Type B pancreatic cell (in vitro differentiated cells): Measurements from ENCODE around the gene DSCAML1. TPM values are rescaled to one million over a fixed set of nuclear protein-coding genes. Genes with fewer than 3 reads are reported as not detected.

ENCODE experiments used
- DNase-seq: peaks from one replicate; pipeline ENCODE4 v3.0.0; 2021; ENCODE audit warnings: mixed read lengths; ENCODE audit not compliant: unreplicated experiment; ENCODE audit errors: extremely low spot score
- H3K27ac Mint-ChIP-seq: 2 replicates; pipeline ENCODE4 v1.8.0; 2021; ENCODE audit warnings: mild to moderate bottlenecking, mixed read lengths
- H3K27me3 Mint-ChIP-seq: 2 replicates; pipeline ENCODE4 v1.8.0; 2021; ENCODE audit warnings: mixed read lengths
- H3K36me3 Mint-ChIP-seq: 2 replicates; pipeline ENCODE4 v1.8.0; 2021; ENCODE audit warnings: mixed read lengths
- H3K4me1 Mint-ChIP-seq: one replicate; pipeline ENCODE4 v1.8.0; 2021; ENCODE audit warnings: mixed read lengths; ENCODE audit not compliant: unreplicated experiment
- H3K4me3 Mint-ChIP-seq: 2 replicates; pipeline ENCODE4 v1.8.0; 2021; ENCODE audit warnings: mild to moderate bottlenecking, mixed read lengths
- H3K9me3 Mint-ChIP-seq: 2 replicates; pipeline ENCODE4 v1.8.0; 2021; ENCODE audit warnings: mixed read lengths
- CTCF ChIP-seq: fragments of 200-600 bp; sonication (generic); conservative IDR thresholded peaks from 2 replicates; pipeline ENCODE4 v1.5.0; 2021; ENCODE audit warnings: antibody characterized with exemption, mild to moderate bottlenecking
- total RNA-seq: library from RNA; stranded (reverse); gene quantifications from 2 replicates; pipeline ENCODE4 v1.2.1, GENCODE V29; 2021; ENCODE audit warnings: low replicate concordance

The DSCAML1 gene
- total RNA-seq, 1 donor from 2014 or later = 5.8 TPM

- H3K27me3 Mint-ChIP-seq = peaks cover 17% of the 10 kb centered on the region
- H3K9me3 Mint-ChIP-seq = peaks cover 4% of the 10 kb centered on the region
- H3K27ac Mint-ChIP-seq = no peak overlapping the region
- TF ChIP-seq CTCF = peak; percentile 55
- no peak for DNase-seq
- peaks cover 19% of the 10 kb centered on the region for H3K4me1 Mint-ChIP-seq
- H3K36me3 Mint-ChIP-seq = no peaks in the 10 kb centered on the region
- H3K4me3 Mint-ChIP-seq = no peak overlapping the region
Measured at GRCh38 chr11:117730208-117730800, 66.7 kb downstream of the DSCAML1 start.

- Mint-ChIP-seq H3K27me3 (peaks cover 10% of the 10 kb centered on the region), H3K9me3 (peaks cover 4% of the 10 kb centered on the region), H3K27ac (no peak overlapping the region), H3K36me3 (no peaks in the 10 kb centered on the region), H3K4me1 (peaks cover 33% of the 10 kb centered on the region), H3K4me3 (no peak overlapping the region)
- TF ChIP-seq CTCF = no peak
- DNase-seq = no peak
Measured at GRCh38 chr11:117725048-117725734, 71.8 kb downstream of the DSCAML1 start.

GRCh38 chr11:117724621-117725020, 72.4 kb downstream of the DSCAML1 start:
- H3K36me3 Mint-ChIP-seq = no peaks in the 10 kb centered on the region
- H3K4me3 Mint-ChIP-seq = no peak overlapping the region
- H3K9me3 Mint-ChIP-seq = peaks cover 4% of the 10 kb centered on the region
- no peak for DNase-seq
- H3K27me3 Mint-ChIP-seq = peaks cover 10% of the 10 kb centered on the region
- peaks cover 39% of the 10 kb centered on the region for H3K4me1 Mint-ChIP-seq
- no peak for TF ChIP-seq CTCF
- no peak overlapping the region for H3K27ac Mint-ChIP-seq

GRCh38 chr11:117724104-117724503, 72.9 kb downstream of the DSCAML1 start:
- no peak for TF ChIP-seq CTCF
- Mint-ChIP-seq H3K27ac (no peak overlapping the region), H3K4me1 (peaks cover 39% of the 10 kb centered on the region)

GRCh38 chr11:117723277-117724024, 73.6 kb downstream of the DSCAML1 start:
- H3K27ac Mint-ChIP-seq = no peak overlapping the region

More at GRCh38 chr11:117724104-117724503, 72.9 kb downstream of the DSCAML1 start:
- H3K4me3 Mint-ChIP-seq = no peak overlapping the region
- no peaks in the 10 kb centered on the region for H3K36me3 Mint-ChIP-seq
- peaks cover 4% of the 10 kb centered on the region for H3K9me3 Mint-ChIP-seq
- no peak for DNase-seq
- H3K27me3 Mint-ChIP-seq = peaks cover 10% of the 10 kb centered on the region

More at GRCh38 chr11:117723277-117724024, 73.6 kb downstream of the DSCAML1 start:
- no peak for TF ChIP-seq CTCF
- Mint-ChIP-seq H3K4me1 (peaks cover 44% of the 10 kb centered on the region), H3K36me3 (no peaks in the 10 kb centered on the region), H3K27me3 (peaks cover 14% of the 10 kb centered on the region), H3K4me3 (no peak overlapping the region), H3K9me3 (peaks cover 4% of the 10 kb centered on the region)
- no peak for DNase-seq
